GM18909 (cell line): ENCODE measurements around the gene CDC27.
"Not testable (repeated sequence)": the region's sequence is repeated elsewhere in the genome, so short reads cannot be mapped to it uniquely, and the experiment has no call there.

Experiments used
- ATAC-seq: cut with Tn5 transposase; IDR thresholded peaks from one replicate; pipeline ENCODE4 v1.9.1; 2021; ENCODE audit warnings: mild to moderate bottlenecking; ENCODE audit not compliant: unreplicated experiment, poor library complexity

The CDC27 gene

GRCh38 chr17:47219621-47220475, 30.8 kb upstream of the CDC27 start:
- ATAC-seq, result no peak

GRCh38 chr17:47218896-47219430, 29.9 kb upstream of the CDC27 start:
- ATAC-seq, result no peak

- ATAC-seq, result not testable (repeated sequence)
Measured at GRCh38 chr17:47217279-47217678, 28.2 kb upstream of the CDC27 start.

- ATAC-seq, result not testable (repeated sequence)
Measured at GRCh38 chr17:47216821-47217220, 27.7 kb upstream of the CDC27 start.

DNA sequence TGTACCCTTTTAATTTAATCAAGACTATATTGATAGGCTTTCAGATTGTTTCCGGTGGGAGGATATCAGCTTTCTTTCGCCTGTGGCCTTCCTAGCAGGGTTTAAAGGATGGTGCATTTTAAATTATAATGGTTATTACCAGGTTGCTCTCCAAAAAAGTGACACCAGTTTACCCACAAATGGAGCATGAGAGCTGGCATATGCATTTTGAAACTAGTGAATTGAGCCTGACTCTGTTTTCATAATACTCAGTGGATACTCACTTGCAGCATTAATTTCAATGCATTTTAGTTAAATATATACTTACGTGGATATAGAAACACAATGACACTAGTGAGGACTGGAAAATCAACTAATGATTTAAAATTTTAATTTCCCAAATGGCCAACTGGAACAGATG, 25.8 kb upstream of the CDC27 start:
- no peak for ATAC-seq

DNA sequence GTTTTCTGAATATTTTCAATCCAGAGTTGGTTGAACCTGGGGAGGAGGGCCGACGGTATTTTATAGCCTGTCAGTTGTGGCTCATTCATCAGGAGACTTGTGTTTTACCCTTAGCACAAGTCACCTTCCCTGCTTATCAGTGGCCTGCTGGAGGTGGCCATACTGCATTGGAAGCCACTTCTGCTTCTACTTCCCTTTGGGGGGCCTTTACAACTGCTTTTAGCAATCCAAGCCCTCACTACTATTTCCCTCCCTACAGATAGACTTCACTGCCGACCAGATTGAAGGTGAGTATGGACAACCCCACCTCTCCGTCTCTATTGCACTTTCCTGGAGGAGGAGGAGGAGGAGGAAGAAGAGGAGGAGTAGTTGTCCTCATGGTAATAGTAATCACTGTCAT, 24.4 kb upstream of the CDC27 start:
- ATAC-seq, result no peak

DNA sequence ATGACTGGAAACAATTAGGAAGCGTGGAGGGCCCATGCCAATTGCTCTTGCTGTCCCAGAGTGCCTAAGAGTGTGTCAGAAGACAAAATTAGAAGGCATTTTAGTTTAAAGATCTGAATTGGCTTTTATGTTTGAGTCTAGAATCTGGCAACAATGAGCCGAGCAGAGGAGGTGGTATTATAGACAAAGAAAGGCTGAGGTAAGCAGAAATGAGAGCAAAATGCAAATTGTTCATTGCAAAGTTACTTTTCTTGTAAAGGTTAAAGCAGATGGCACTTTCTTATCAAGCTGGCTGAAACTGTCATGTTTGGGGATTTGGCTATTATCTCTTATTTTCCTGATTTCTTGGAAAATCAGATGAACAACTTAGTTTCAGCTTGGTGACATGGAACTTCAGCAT, 23.4 kb upstream of the CDC27 start:
- no peak for ATAC-seq

GRCh38 chr17:47210779-47211178, 21.7 kb upstream of the CDC27 start:
- ATAC-seq, result no peak

DNA sequence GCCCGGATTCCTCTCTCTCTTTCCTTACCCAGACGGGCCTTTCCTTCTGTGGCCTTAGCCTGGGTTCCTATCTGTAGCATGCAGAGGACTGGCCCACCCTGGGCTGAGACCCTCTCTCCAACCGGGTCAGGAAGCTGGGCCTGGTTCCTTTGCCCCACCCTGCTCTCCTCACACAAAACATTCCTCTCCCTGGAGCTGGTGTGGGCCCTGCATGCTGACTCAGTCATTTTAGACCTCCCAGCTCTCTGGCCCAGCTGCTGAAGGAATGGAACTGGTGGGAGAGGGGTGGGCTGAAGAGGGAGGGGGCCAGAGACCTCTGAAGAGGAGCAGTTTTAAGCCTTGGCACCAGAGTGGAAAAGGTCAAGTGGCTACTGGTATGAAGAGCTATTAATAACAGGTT, 21.0 kb upstream of the CDC27 start:
- no peak for ATAC-seq

- ATAC-seq, result no peak
Measured at GRCh38 chr17:47209499-47209898, 20.4 kb upstream of the CDC27 start.

DNA sequence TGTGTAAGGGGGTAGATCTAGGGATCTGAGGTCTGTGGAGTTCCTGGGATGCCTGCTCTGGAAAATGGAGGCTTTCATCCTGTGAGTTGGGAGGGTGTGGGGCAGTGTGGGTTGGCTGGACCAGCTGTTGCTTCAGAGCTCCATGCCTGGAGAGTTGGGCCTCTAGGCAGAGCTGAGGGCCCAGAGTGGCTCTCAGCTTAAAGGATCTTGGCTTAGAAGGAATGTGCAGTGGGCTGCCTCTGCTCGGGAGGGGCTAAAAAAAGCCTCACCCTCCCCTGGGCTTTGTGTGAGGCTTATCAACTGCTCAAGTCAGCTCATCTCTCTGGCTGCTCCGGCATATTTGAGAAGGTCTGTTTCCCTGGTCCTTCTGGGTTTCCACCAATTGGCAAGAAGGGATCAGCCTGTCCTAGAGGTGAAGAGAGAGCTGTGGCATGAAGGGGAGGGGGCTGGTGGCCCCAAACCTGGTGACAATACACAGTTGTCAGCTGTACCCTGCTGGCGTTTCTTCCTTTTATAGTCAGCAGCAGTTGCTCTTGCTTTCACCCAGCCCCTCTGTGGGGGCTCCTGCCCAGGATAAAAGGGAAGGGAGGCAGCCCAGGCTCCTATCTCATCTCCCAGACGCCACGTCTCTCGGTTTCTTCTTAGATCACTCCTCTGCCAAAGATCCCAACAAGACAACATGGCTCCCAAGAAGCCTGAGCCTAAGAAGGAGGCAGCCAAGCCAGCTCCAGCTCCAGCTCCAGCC, 19.8 kb upstream of the CDC27 start, which contains the start of gene MYL4:
MYL4 (plus strand) TSS at position 605 of the 745 bp plus-strand sequence; CDS start at position 680, 75 bp downstream.
- ATAC-seq, result no peak

DNA sequence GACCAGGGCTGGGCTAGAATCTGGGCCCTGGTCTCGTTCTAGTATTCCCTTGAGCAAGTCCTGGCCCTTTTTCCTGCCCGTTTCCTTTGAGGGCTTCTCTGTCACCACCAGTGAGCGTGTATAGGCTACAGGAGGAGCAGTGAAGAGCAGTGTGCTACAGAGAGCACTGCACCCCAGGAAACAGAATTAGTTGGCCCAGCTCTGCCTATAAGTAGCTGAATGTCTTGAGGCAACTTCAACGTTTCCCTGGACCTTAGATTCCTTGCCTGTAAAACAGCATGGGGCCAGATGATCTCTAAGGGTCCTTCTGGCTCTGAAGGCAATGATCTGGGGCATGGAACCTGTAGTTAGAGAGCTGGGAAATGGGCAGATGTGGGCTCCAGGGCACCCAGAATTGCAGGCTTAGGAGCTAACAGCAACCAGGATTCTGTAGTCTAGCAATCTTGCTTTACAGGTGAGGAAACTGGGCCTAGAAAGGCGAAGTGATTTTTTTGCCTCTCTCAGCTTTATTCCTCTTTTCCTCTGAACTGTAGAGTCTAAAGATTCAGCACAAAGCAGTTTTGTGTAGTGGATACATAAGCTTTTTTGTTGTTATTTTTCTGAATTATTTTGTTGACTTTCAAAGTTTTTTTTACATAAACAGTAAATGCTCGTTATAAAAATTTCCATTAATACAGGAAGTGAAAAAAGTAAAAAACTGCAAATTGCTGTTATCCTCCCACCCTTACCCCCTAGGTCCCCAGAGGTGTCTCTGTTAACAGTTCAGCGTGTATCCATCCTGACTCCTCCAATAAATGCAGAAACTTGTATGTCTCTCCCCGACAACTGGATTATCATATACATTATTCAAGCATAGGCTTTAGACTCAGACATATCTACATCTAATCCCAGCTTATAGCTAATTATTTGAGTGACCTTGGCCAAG, 18.3 kb upstream of the CDC27 start:
- no peak for ATAC-seq

- peak; percentile 62 for ATAC-seq
Measured at GRCh38 chr17:47205419-47205963, 16.4 kb upstream of the CDC27 start.

- peak; percentile 49 for ATAC-seq
Measured at GRCh38 chr17:47204722-47205418, 15.8 kb upstream of the CDC27 start.

DNA sequence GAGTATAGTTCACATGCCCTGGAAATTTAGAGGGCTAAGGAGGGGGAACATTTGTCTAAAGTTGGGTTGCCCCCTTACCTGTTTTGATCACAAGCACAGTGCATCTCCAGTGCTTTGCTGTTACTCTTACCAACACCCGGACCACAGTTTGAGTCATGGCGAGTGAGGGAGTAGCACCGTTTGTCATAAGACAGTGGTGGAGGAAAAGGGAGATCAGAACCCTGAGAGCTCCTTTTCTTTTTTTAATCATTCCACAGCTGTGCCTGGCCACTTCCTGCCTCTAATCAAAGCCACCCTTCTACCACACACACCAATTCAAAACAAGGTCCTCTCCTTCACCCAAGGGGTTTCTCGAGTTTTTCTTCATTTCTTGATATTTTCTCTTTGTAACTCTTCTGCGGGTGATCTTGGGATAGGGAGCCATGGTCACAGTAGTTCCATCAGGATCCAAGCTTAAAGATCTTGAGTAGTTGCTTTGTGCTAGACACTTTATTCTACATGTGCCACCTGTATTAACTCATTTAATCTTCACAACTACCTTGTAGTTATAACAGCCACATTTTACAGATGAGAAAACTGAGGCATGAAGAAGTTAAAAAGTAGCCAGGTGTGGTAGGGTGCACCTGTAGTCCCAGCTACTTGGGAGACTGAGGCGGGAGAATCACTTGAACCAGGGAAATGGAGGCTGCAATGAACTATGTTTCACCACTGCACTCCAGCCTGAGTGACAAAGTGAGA, 15.1 kb upstream of the CDC27 start:
- no peak for ATAC-seq

- ATAC-seq, result no peak
Measured at GRCh38 chr17:47201166-47201565, 12.1 kb upstream of the CDC27 start.

- no peak for ATAC-seq
Measured at GRCh38 chr17:47200325-47200664, 11.2 kb upstream of the CDC27 start.

- ATAC-seq, result no peak
Measured at GRCh38 chr17:47199627-47200324, 10.7 kb upstream of the CDC27 start.
